SU-DHL-6 (cell line): ENCODE results near the gene ANAPC2.

ENCODE experiments used
- H2AFZ ChIP-seq: fragments of 200-600 bp; sonication (generic); 2 replicates; pipeline ENCODE4 v1.6.1; 2014; ENCODE audit warnings: low read depth, mild to moderate bottlenecking, moderate library complexity, mixed read lengths, antibody characterized with exemption, low read length; ENCODE audit not compliant: severe bottlenecking
- H3F3A ChIP-seq: fragments of 200-600 bp; shearing (Covaris generic); 2 replicates; pipeline ENCODE4 v1.6.0; 2016; ENCODE audit warnings: antibody characterized with exemption, mild to moderate bottlenecking; ENCODE audit not compliant: insufficient read depth
- H3K27ac ChIP-seq: fragments of 200-600 bp; sonication (generic); 2 replicates; pipeline ENCODE4 v1.5.1; 2016; ENCODE audit warnings: low read depth, mild to moderate bottlenecking, low read length, moderate library complexity, mixed read lengths
- H3K27me3 ChIP-seq: fragments of 200-600 bp; sonication (generic), shearing (Covaris generic); 2 replicates; pipeline ENCODE4 v1.6.0; 2014; ENCODE audit warnings: mild to moderate bottlenecking, low read length
- H3K36me3 ChIP-seq: fragments of 200-600 bp; sonication (generic); 2 replicates; pipeline ENCODE4 v1.6.1; 2014; ENCODE audit warnings: mild to moderate bottlenecking, low read length, mixed read lengths
- H3K4me2 ChIP-seq: fragments of 300-600, 200-600 bp; shearing (Covaris generic), sonication (generic); 2 replicates; pipeline ENCODE4 v1.6.0; 2014; ENCODE audit warnings: low read length, low read depth, mild to moderate bottlenecking; ENCODE audit not compliant: poor library complexity, severe bottlenecking
- H3K4me3 ChIP-seq: fragments of 200-600 bp; sonication (generic); 2 replicates; pipeline ENCODE4 v1.5.1; 2014; ENCODE audit warnings: antibody characterized with exemption, low read length, mild to moderate bottlenecking, mixed read lengths; ENCODE audit not compliant: insufficient read depth, poor library complexity, severe bottlenecking
- H3K79me2 ChIP-seq: fragments of 200-600 bp; sonication (generic); 2 replicates; pipeline ENCODE4 v1.6.1; 2014; ENCODE audit warnings: mild to moderate bottlenecking, low read length, moderate library complexity; ENCODE audit not compliant: insufficient read depth
- H3K9ac ChIP-seq: fragments of 200-600 bp; sonication (generic); 2 replicates; pipeline ENCODE4 v1.7.0; 2014; ENCODE audit warnings: mild to moderate bottlenecking, low read length
- H3K9me2 ChIP-seq: fragments of 200-600 bp; sonication (generic); replicated peaks from 2 replicates; pipeline ENCODE4 v1.6.1; 2014; ENCODE audit warnings: low read length; ENCODE audit not compliant: insufficient read depth
- H3K9me3 ChIP-seq: fragments of 200-600 bp; sonication (generic); 2 replicates; pipeline ENCODE4 v1.6.1; 2014; ENCODE audit warnings: low read length, mixed read lengths; ENCODE audit not compliant: insufficient read depth
- H4K20me1 ChIP-seq: fragments of 200-600 bp; sonication (generic); 2 replicates; pipeline ENCODE4 v1.6.1; 2014; ENCODE audit warnings: low read depth, mild to moderate bottlenecking, antibody characterized with exemption, low read length, moderate library complexity, mixed read lengths
- EZH2phosphoT487 ChIP-seq: fragments of 200-600 bp; sonication (generic), shearing (Covaris generic); conservative IDR thresholded peaks from 2 replicates; pipeline ENCODE4 v1.6.1; 2018; ENCODE audit warnings: mild to moderate bottlenecking, antibody characterized with exemption, low read length, moderate library complexity, mixed read lengths
- TF ChIP-seq, protein P1 (sequence below): fragments of 200-600 bp; sonication (generic); IDR thresholded peaks from one replicate; pipeline ENCODE4 v1.5.1; 2017; ENCODE audit warnings: antibody characterized with exemption, mild to moderate bottlenecking, low read length, moderate library complexity; ENCODE audit not compliant: insufficient read depth, poor library complexity, severe bottlenecking

ANAPC2 gene

GRCh38 chr9:137228968-137229896, 40.9 kb upstream of the ANAPC2 start:
- H3K27ac ChIP-seq = no peak overlapping the region
- H2AFZ ChIP-seq = no peak overlapping the region
- no peaks in the 10 kb centered on the region for H3K36me3 ChIP-seq
- H3K9me3 ChIP-seq = no peaks in the 10 kb centered on the region
- no peaks in the 10 kb centered on the region for H3K9me2 ChIP-seq
- TF ChIP-seq, protein P1, sequence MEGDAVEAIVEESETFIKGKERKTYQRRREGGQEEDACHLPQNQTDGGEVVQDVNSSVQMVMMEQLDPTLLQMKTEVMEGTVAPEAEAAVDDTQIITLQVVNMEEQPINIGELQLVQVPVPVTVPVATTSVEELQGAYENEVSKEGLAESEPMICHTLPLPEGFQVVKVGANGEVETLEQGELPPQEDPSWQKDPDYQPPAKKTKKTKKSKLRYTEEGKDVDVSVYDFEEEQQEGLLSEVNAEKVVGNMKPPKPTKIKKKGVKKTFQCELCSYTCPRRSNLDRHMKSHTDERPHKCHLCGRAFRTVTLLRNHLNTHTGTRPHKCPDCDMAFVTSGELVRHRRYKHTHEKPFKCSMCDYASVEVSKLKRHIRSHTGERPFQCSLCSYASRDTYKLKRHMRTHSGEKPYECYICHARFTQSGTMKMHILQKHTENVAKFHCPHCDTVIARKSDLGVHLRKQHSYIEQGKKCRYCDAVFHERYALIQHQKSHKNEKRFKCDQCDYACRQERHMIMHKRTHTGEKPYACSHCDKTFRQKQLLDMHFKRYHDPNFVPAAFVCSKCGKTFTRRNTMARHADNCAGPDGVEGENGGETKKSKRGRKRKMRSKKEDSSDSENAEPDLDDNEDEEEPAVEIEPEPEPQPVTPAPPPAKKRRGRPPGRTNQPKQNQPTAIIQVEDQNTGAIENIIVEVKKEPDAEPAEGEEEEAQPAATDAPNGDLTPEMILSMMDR = no peak
- TF ChIP-seq EZH2phosphoT487 = no peak
- H3K4me3 ChIP-seq = no peak overlapping the region
- no peaks in the 10 kb centered on the region for H4K20me1 ChIP-seq
- no peak overlapping the region for H3K9ac ChIP-seq
- H3K79me2 ChIP-seq = no peaks in the 10 kb centered on the region
- no peak overlapping the region for H3K4me2 ChIP-seq
- H3F3A ChIP-seq = no peaks in the 10 kb centered on the region
- no peaks in the 10 kb centered on the region for H3K27me3 ChIP-seq

DNA sequence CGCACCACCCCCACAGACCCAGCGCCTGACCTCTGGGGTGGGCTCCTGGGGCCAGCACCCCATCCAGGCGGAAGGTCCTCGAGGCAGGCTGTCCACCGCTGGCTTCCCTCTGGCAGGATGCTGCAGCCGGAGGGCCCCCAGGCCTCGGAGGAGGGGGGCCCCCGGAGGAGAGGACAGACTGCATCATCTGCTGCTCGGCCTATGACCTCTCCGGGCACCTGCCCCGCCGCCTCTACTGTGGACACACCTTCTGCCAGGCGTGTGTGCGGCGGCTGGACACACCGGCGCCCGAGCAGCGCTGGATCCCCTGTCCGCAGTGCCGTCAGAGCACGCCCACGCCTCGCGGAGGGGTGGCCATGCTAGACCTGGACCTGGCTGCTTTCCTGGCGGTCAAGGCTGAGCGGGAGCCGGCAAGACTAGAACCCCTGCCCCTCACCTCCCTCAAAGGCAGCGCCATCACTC, 40.2 kb upstream of the ANAPC2 start:
- H3K9me3 ChIP-seq = no peaks in the 10 kb centered on the region
- H2AFZ ChIP-seq = no peak overlapping the region
- no peaks in the 10 kb centered on the region for H3K79me2 ChIP-seq
- no peak overlapping the region for H3K27ac ChIP-seq
- no peak overlapping the region for H3K4me3 ChIP-seq
- TF ChIP-seq EZH2phosphoT487 = no peak
- TF ChIP-seq, protein P1 = no peak
- H3F3A ChIP-seq = no peaks in the 10 kb centered on the region
- H3K4me2 ChIP-seq = no peak overlapping the region
- no peaks in the 10 kb centered on the region for H3K27me3 ChIP-seq
- no peaks in the 10 kb centered on the region for H3K9me2 ChIP-seq
- H3K36me3 ChIP-seq = no peaks in the 10 kb centered on the region
- H3K9ac ChIP-seq = no peak overlapping the region
- no peaks in the 10 kb centered on the region for H4K20me1 ChIP-seq

GRCh38 chr9:137227853-137228505, 39.6 kb upstream of the ANAPC2 start:
- Histone ChIP-seq H2AFZ (no peak overlapping the region), H3F3A (no peaks in the 10 kb centered on the region), H3K27ac (no peak overlapping the region), H3K9me2 (no peaks in the 10 kb centered on the region), H4K20me1 (no peaks in the 10 kb centered on the region), H3K79me2 (no peaks in the 10 kb centered on the region), H3K36me3 (no peaks in the 10 kb centered on the region), H3K9me3 (no peaks in the 10 kb centered on the region), H3K4me2 (no peak overlapping the region), H3K9ac (no peak overlapping the region), H3K27me3 (no peaks in the 10 kb centered on the region), H3K4me3 (no peak overlapping the region)
- TF ChIP-seq, protein P1 = no peak
- TF ChIP-seq EZH2phosphoT487 = no peak
